A673 (cell line): ENCODE measurements around the gene COMT. TPM values are rescaled to one million over a fixed set of nuclear protein-coding genes. Genes with fewer than 3 reads are reported as not detected.

Source experiments
- BruUV-seq: library from RNA; stranded (reverse); fragments of 400-500 nt; replicated peaks from 2 replicates; lab custom pipeline; 2021; lab: Mats Ljungman, UMichigan
- CTCF ChIA-PET: fragments of 300-600 bp; sonication (Branson Sonifier 250); formaldehyde crosslinking; loops from one replicate; lab custom pipeline; 2022; ENCODE audit warnings: antibody characterized with exemption; lab: Charles Lee
- POLR2A ChIA-PET: fragments of 300-600 bp; sonication (Branson Sonifier 250); formaldehyde crosslinking; loops from one replicate; lab custom pipeline; 2022; ENCODE audit warnings: antibody characterized with exemption; ENCODE audit not compliant: low non-redundant PET; lab: Charles Lee
- DNase-seq: peaks from one replicate; pipeline ENCODE4 v3.0.0-alpha.2; 2015; ENCODE audit warnings: low spot score
- H3K27ac ChIP-seq: fragments of 200-600 bp; sonication (generic); 2 replicates; pipeline ENCODE4 v1.5.1; 2016; ENCODE audit warnings: mixed run types, low read depth, mild to moderate bottlenecking, mixed read lengths, antibody characterized with exemption, low read length; ENCODE audit not compliant: poor library complexity, severe bottlenecking
- H3K27me3 ChIP-seq: fragments of 200-600 bp; sonication (generic); replicated peaks from 2 replicates; pipeline ENCODE4 v1.6.1; 2017; ENCODE audit warnings: mixed run types, low read depth, mild to moderate bottlenecking, mixed read lengths, antibody characterized with exemption, low read length; ENCODE audit not compliant: insufficient read depth, poor library complexity
- H3K36me3 ChIP-seq: fragments of 200-600 bp; sonication (generic); 2 replicates; pipeline ENCODE4 v1.6.1; 2016; ENCODE audit warnings: mixed run types, mild to moderate bottlenecking, mixed read lengths, antibody characterized with exemption, low read length; ENCODE audit not compliant: insufficient read depth, poor library complexity, severe bottlenecking
- H3K4me1 ChIP-seq: fragments of 200-600 bp; sonication (generic); 2 replicates; pipeline ENCODE4 v1.6.1; 2017; ENCODE audit warnings: mixed run types, mild to moderate bottlenecking, mixed read lengths, antibody characterized with exemption, low read length; ENCODE audit not compliant: insufficient read depth, poor library complexity, severe bottlenecking
- H3K4me3 ChIP-seq: fragments of 200-600 bp; sonication (generic); 2 replicates; pipeline ENCODE4 v1.5.1; 2016; ENCODE audit warnings: low read depth, mixed run types, mild to moderate bottlenecking, mixed read lengths, low read length; ENCODE audit not compliant: poor library complexity, severe bottlenecking
- H3K9me3 ChIP-seq: fragments of 200-600 bp; sonication (generic); 2 replicates; pipeline ENCODE4 v1.6.1; 2016; ENCODE audit warnings: mixed run types, low read depth, mild to moderate bottlenecking, mixed read lengths, antibody characterized with exemption, low read length; ENCODE audit not compliant: poor library complexity, severe bottlenecking
- EZH2 ChIP-seq: fragments of 200-600 bp; sonication (generic); IDR thresholded peaks from 2 replicates; pipeline ENCODE4 v1.6.1; 2017; ENCODE audit warnings: borderline replicate concordance, low read depth, mild to moderate bottlenecking, mixed read lengths, antibody characterized with exemption, low read length; ENCODE audit not compliant: poor library complexity, severe bottlenecking
- intact Hi-C: fragments of 100-400 bp; cut with micrococcal nuclease; formaldehyde crosslinking; loops from one replicate; pipeline ENCODE4 v1.10.0; 2022; ENCODE audit not compliant: unreplicated experiment
- total RNA-seq: library from RNA; stranded (reverse); gene quantifications from 2 replicates; pipeline ENCODE4 v1.2.3, GENCODE V29; 2021
- TF ChIP-seq, protein P1 (sequence below): fragments of 300-800, 200-600 bp; sonication (generic); conservative IDR thresholded peaks from 2 replicates; pipeline ENCODE4 v1.5.1; 2017; ENCODE audit warnings: low read depth, mild to moderate bottlenecking, antibody characterized with exemption, low read length, moderate library complexity, mixed read lengths

Gene COMT
- total RNA-seq, 1 experiment from 2014 or later = 87.8 TPM

DNA sequence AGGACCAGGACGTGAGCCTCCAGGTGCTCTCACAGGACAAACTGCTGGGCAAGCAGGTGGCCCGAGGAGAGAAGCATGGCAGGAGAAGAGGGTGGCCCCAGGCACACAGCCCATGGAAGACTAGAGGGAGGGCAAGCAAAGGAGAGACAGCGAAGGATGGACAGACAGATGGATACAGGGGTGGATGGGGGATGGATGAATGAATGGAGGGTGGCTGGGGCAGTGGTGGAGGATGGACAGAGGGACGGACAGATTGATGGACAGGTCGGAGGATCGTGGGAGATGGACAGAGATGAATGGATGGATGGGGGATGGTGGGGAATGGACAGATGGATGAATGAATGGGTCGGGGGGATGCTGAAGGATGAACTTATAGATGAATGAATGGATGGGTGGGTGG, 52.4 kb downstream of the COMT start:
- Histone ChIP-seq H3K4me3 (no peak overlapping the region), H3K27ac (no peak overlapping the region), H3K27me3 (no peaks in the 10 kb centered on the region), H3K36me3 (no peaks in the 10 kb centered on the region), H3K4me1 (peaks cover 13% of the 10 kb centered on the region), H3K9me3 (no peaks in the 10 kb centered on the region)
- TF ChIP-seq, protein P1, sequence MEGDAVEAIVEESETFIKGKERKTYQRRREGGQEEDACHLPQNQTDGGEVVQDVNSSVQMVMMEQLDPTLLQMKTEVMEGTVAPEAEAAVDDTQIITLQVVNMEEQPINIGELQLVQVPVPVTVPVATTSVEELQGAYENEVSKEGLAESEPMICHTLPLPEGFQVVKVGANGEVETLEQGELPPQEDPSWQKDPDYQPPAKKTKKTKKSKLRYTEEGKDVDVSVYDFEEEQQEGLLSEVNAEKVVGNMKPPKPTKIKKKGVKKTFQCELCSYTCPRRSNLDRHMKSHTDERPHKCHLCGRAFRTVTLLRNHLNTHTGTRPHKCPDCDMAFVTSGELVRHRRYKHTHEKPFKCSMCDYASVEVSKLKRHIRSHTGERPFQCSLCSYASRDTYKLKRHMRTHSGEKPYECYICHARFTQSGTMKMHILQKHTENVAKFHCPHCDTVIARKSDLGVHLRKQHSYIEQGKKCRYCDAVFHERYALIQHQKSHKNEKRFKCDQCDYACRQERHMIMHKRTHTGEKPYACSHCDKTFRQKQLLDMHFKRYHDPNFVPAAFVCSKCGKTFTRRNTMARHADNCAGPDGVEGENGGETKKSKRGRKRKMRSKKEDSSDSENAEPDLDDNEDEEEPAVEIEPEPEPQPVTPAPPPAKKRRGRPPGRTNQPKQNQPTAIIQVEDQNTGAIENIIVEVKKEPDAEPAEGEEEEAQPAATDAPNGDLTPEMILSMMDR = no peak
- no peak for TF ChIP-seq EZH2
- ChIA-PET POLR2A (no interaction called here), CTCF (no interaction called here)
- no peak for DNase-seq
- intact Hi-C loops = no loop called here
- BruUV-seq = no TSS peak

DNA sequence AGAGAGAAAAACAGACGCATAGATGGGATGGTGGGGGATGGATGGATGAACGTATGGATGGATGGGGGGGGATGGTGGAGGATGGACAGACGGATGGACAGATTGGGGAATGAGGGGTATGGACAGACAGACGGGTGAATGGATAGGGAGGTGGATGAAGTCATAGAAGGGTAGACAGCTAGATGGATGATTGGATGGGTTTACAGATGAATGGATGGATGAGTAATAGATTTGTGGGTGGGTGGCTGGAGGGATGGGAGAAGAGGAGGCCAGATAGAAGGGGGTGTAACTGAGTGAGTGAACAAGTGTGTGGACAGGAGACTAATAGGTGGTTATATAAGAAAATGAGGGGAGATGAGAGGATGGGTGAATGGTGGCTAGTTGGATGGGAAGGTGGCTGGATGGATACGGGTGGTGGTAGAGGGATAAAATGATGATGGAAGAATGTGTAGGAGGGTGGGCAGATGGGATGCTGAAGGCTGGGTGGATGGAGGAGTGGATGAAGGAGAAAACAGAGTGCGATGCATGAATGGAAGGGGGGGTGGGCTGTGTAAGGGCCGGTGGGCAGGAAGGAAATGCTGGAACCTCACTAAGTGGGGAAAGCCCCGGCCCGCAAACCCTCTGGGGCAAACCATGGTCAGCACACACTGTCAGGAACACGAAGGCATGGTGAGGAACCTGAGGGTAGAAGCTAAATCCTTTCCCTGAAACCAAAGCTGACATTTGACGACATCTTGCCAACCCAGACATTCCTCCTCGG, 53.5 kb downstream of the COMT start:
- no peak overlapping the region for H3K4me3 ChIP-seq
- TF ChIP-seq EZH2 = no peak
- TF ChIP-seq, protein P1 = no peak
- DNase-seq = no peak
- intact Hi-C loops = no loop called here
- H3K4me1 ChIP-seq = peaks cover 13% of the 10 kb centered on the region
- no peaks in the 10 kb centered on the region for H3K36me3 ChIP-seq
- ChIA-PET CTCF (no interaction called here), POLR2A (no interaction called here)
- H3K9me3 ChIP-seq = no peaks in the 10 kb centered on the region
- H3K27ac ChIP-seq = no peak overlapping the region
- H3K27me3 ChIP-seq = no peaks in the 10 kb centered on the region
- BruUV-seq = no TSS peak

DNA sequence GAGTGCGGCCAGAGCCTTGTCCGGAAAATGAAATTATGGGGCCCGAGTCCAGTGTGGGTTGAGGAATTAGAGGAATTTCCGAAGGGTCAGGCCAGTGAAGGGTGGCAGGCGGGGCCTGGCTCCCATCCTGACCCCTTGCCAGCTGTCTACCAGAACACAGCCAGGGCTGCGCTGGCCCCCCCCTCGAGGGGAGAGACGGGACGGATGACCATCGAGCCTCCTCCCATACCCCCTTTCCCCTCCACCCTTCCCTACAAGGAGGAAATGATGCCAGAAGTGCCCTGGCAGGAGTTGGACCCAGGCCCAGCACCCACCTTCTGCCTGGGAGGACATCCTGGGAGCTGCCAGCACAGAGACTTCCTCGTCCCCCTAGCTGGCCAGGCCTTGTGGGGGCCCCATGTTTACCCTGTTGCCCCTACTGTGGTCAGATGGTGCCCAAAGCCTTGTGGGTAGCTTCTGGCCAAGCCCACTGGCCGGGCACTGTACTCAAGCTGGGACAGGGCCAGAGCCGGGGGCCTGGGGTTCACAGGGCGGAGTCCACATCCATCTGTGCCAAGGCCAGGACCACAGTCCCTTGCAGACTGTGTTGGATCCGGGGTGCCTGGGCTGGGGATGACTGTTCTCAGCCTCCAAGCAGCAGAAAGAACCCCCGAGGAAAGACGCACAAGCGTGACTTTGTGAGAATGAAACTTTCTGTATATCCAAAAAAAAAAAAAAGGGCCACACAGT, 54.2 kb downstream of the COMT start:
- no peak overlapping the region for H3K4me3 ChIP-seq
- ChIA-PET CTCF (no interaction called here), POLR2A (no interaction called here)
- TF ChIP-seq EZH2 = no peak
- TF ChIP-seq, protein P1 = no peak
- no peak for DNase-seq
- H3K9me3 ChIP-seq = no peaks in the 10 kb centered on the region
- no peak overlapping the region for H3K27ac ChIP-seq
- H3K4me1 ChIP-seq = peaks cover 12% of the 10 kb centered on the region
- BruUV-seq = no TSS peak
- no peaks in the 10 kb centered on the region for H3K27me3 ChIP-seq
- intact Hi-C loops = no loop called here
- no peaks in the 10 kb centered on the region for H3K36me3 ChIP-seq
